ENCODE data around the gene PRR29.

DNA sequence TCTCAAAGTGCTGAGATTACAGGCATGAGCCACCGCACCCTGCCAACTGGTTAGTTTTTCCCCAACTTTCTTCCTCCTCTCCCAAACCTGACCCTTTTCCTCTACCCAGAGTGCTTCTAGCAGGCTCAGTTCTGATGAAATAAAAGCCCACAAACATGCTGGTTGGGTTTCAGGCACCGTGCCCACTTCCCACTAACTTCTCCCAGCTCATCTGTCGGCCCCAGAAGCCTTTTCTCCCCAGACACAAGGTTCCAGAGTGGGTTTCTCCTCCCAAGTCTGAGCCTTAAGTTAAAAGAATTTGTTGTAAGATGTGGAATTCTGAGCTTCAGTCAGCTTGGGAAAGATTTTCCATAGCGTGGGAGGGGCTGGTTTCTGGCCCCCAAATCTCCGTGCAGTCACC, 13.9 kb upstream of the PRR29 start:
- TF ChIP-seq CEBPB (IDR thresholded peaks at IDR 0.05) (no peak), EGR1 (IDR thresholded peaks at IDR 0.05) (no peak), EP300 (IDR thresholded peaks at IDR 0.05; ENCODE audit: borderline replicate concordance) (no peak), YY1 (IDR thresholded peaks at IDR 0.05; ENCODE audit: low read depth) (no peak), RAD21 (IDR thresholded peaks at IDR 0.05; ENCODE audit: low read depth) (no peak), NFIC (IDR thresholded peaks at IDR 0.05) (no peak), CREB1 (IDR thresholded peaks at IDR 0.05; ENCODE audit: low read depth) (no peak)
- TF ChIP-seq, protein P1, sequence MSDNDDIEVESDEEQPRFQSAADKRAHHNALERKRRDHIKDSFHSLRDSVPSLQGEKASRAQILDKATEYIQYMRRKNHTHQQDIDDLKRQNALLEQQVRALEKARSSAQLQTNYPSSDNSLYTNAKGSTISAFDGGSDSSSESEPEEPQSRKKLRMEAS (IDR thresholded peaks at IDR 0.05) = no peak
- TF ChIP-seq, protein P2, sequence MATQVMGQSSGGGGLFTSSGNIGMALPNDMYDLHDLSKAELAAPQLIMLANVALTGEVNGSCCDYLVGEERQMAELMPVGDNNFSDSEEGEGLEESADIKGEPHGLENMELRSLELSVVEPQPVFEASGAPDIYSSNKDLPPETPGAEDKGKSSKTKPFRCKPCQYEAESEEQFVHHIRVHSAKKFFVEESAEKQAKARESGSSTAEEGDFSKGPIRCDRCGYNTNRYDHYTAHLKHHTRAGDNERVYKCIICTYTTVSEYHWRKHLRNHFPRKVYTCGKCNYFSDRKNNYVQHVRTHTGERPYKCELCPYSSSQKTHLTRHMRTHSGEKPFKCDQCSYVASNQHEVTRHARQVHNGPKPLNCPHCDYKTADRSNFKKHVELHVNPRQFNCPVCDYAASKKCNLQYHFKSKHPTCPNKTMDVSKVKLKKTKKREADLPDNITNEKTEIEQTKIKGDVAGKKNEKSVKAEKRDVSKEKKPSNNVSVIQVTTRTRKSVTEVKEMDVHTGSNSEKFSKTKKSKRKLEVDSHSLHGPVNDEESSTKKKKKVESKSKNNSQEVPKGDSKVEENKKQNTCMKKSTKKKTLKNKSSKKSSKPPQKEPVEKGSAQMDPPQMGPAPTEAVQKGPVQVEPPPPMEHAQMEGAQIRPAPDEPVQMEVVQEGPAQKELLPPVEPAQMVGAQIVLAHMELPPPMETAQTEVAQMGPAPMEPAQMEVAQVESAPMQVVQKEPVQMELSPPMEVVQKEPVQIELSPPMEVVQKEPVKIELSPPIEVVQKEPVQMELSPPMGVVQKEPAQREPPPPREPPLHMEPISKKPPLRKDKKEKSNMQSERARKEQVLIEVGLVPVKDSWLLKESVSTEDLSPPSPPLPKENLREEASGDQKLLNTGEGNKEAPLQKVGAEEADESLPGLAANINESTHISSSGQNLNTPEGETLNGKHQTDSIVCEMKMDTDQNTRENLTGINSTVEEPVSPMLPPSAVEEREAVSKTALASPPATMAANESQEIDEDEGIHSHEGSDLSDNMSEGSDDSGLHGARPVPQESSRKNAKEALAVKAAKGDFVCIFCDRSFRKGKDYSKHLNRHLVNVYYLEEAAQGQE (IDR thresholded peaks at IDR 0.05; ENCODE audit: low read depth) = no peak
